Measurements from ENCODE around the gene RAB37.

RAB37 gene

DNA sequence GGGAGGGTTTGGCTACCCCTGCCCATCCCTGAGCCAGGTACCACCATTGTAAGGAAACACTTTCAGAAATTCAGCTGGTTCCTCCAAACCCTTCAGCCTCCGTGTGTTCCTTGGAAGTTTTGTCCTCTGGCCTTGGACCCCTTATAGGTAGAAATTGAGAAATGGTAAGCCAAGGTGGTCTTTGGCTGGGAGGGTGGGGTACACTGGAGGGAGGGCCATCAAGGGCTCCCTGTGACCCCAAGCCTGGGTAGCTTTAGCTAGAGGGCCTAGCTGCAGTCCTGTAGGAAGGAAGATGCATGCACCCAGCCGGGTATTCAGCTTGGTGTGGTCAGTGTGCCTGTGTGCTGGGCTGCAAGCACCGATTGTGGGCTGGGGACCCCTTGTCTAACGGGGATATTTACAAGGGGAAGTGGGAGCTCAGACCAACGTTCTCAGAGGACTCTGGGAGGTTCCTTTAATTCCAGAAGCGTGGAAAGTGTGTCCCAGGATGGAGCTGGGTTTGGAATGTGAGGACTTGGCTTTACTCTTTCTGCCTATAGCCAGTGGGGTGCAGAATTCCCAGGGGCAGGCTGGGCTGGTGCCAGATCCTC, 32.3 kb downstream of the RAB37 start:
- FAIRE-seq = no peak
- DNase-seq (ENCODE audit: insufficient read length, low spot score) = no peak
- no peak for TF ChIP-seq POLR2A (IDR thresholded peaks at IDR 0.05; ENCODE audit: low read depth, low read length)

DNA sequence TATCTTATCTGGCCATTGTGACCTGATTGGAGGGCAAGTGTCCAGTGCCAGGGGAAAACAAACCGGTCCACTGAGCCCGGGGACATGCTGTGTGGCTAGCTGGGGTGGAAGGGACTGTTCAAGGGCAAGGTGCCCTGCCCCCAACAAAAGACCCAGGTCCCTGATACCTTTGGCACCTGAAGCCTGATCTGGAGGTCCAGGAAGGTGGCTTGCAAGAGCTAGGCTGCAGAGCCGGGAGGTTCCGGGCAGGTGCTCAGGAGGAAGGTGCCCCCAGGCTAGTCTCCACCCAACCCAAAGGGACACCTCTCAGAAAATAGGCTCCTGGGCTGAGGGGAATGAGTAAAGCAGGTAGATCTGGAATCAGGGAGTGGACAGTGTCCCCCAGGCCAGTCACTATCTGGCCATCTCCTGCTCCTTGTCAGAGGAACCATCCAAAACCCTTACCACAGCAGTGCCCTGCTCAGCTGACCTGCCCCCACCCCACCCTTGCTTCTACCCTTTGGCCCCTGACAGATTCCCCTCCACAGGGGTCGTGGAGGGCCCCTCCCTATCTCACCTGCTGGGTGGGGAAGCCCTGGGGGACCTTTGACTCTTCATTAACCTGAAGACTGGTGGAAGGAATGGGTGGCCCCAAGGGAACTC, 32.9 kb downstream of the RAB37 start:
- TF ChIP-seq POLR2A (IDR thresholded peaks at IDR 0.05; ENCODE audit: low read depth, low read length) = no peak
- FAIRE-seq (no peak), DNase-seq (ENCODE audit: insufficient read length, low spot score) (no peak)

DNA sequence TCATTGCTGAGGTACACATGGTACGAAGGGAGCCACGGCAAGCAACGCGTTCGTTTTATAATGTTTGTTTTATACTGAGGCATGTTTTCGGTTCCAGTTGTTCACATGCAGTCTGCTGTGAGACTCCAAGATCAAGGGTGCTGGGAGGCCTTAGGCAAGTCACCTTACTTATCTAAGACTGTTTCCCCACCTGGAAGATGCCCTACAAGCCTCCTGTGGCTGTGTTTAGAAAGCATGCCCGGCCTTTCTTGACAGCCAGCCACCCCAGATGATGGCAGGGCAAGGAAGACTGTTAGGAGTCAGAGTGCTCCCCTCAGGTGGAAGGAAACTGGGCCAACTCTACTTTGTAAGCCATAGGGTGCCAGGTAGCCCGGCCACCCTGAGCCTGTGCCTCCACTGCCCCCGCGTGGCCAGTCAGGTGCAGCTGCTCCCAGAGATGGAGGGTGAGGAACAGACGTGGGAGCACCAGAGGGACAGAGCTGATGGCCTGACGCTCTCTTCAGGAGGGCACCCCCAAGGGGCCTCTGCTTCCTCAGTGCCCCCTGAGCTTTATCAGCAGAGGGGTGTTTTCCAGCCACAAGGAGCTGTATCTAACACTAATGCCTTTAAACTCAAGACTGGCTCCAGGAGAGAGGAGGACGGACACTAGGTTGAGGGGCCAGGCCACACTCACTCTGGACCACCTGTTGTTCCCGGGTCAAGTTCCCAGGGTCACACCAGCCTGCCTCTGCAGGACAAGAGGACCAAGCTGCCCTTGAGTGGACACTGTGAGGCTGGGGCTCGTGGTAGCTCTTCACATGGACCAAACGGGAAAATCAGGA, 33.7 kb downstream of the RAB37 start:
- FAIRE-seq (no peak), DNase-seq (ENCODE audit: insufficient read length, low spot score) (no peak)
- no peak for TF ChIP-seq POLR2A (IDR thresholded peaks at IDR 0.05; ENCODE audit: low read depth, low read length)

DNA sequence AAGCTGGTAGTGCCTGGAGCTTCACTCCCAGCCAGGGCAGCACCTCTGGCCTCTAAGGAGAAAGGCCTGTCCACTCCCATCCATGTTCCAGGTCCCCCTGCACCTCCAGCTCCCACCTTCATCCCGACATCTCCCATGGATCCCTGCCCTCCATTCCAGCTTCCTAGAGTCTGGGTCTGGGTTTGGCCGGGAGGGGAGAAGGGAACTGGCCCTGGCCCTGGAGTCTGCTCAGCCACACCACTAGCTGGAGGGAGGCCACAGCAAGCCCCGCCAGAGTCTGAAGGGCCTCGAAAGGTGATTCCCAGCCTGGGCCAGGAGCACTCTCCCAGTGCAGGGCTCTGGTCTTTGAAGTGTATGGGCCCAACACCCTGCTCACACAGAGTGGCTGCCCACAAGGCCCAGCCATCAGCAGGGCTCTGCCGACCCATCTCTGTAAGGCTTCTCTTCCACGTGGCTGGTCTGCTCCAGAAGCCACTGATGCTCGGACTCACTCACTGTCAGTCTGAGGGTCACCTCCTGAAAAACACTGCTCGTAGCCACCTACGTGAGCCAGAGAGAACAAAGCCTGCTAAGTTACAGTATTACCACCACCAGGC, 34.4 kb downstream of the RAB37 start:
- FAIRE-seq (no peak), DNase-seq (ENCODE audit: insufficient read length, low spot score) (no peak)
- TF ChIP-seq POLR2A (IDR thresholded peaks at IDR 0.05; ENCODE audit: low read depth, low read length) = no peak

DNA sequence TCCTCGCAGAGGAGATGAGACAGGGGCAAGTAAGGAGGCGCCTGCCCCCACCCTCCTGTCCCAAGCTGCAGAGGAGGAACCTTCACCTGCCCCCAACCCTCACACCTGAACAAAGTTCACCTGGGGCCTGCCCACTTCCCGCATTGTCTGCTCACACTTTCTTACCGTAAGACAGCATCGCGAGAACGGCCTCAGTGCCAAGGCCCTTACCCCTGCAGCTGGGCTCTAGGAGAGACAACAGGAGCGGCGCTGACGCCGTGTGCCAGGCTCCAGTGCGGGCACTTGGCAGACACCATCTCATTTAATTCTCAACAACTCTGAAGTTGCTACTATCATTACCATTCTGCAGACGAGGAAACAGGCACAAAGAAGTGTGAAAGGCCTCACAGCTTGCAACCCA, 35.0 kb downstream of the RAB37 start:
- no peak for TF ChIP-seq POLR2A (IDR thresholded peaks at IDR 0.05; ENCODE audit: low read depth, low read length)
- no peak for DNase-seq (ENCODE audit: insufficient read length, low spot score)
- no peak for FAIRE-seq

DNA sequence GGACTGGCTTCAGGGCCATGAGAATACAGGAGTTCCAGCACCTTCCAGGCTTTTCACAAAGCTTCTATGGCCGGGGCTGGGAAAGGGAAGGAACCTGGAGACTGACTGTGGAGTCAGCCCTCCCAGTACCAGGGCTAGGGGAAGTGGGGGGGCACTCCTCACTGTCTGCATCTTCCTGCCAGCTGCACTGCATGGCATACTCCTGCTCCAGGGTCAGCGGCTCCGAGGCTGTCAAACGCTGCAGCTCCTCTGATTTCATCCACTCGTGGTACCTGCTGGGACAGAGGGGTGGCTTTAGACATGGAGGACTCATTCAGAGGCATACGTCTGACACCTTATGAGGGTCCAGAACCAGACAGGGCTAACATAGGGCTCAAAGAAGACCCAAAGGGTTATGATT, 36.4 kb downstream of the RAB37 start:
- TF ChIP-seq POLR2A (IDR thresholded peaks at IDR 0.05; ENCODE audit: low read depth, low read length) = no peak
- FAIRE-seq = no peak
- no peak for DNase-seq (ENCODE audit: insufficient read length, low spot score)

DNA sequence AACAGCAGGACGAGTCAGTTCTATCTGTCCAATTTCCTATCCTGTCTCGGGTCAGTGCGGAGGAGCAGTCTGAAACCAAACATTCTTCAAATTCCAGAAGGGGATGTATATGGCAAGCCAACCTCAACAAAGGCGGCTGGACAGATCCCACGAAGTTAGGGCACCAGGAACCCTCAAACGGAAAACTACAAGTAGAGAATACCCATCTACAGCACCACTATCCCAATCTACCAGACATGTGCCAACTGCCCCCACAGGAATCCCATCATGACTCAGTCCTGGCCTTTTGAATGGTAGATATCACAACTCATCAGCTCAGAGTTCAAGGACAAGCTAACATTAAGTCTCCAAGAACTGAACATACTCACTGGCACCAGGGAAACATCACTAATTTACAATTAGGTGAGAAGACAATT, 36.8 kb downstream of the RAB37 start:
- FAIRE-seq (no peak), DNase-seq (ENCODE audit: insufficient read length, low spot score) (no peak)
- no peak for TF ChIP-seq POLR2A (IDR thresholded peaks at IDR 0.05; ENCODE audit: low read depth, low read length)

DNA sequence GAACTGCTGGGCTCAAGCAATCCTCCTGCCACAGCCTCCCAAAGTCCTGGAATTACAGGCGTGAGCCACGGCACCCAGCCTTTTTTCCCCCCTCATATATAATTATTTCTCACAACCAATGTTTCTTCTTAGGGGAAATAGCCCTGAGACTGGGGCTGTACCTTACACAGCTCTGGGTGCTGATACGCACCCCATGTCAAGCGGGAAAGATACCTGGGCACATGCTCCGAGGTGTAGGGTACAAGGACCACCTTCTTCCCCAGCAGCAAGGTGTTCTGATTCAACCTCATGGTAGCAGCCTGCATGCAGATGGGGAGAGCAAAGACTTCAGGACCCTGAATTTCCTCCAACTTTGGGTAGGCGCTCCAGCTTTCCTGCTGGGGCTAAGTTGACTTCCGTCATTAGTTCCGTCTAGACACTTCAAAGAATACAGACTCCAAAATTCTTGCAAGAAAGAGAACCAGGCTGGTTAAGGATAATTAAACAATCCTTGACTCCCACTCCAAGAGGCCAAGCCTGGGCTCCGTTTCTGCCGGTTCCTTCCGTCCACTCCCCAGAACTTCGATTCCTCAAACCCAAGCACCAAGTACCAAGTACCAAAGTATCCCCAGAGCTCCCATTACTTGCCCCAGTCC, 38.5 kb downstream of the RAB37 start:
- FAIRE-seq = no peak
- no peak for DNase-seq (ENCODE audit: insufficient read length, low spot score)

DNA sequence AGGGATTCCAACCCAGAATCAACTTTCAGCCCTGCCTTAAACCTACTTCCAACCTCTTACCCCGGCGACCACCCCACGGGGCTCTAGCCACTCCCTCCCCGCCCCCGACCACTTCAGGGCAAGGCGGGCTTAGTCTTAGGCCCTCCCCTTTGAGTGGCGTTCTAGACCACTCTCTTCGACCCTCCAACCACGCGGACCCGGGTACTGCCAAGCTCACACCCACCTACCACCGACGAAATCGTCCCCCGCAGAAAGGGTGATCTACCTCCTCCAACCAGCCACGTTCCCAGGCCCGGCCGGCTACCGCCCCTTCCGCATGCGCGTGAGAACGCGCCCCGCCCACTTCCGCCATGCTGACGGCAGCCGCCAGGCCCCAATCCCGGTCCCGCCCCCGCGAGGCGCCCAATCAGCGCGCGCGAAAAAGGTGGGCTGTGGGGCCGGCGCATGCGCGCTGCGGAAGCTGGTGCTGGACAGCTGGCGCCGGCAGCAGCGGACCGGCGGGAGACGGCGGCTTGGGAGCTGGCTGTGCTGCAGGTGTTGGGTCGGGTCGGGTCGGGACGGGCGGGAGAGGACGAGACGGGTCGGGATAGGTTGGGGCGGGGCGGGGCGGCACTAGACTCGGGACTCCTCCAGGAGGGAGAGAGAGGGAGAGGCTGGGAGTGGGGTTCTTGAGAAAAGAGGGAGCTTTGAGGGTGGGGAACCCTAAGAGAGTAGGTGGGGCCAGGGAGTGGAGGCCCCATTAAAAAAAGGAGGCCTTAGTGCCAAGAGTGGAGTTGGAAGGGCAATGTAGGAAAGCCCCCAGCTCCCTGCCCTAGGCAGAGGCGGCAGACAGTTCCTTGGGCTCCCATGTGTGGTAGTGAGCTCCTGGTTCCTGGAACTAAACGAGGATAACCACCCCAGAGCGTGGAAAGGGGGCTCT, 39.2 kb downstream of the RAB37 start, which contains the start of gene NAT9:
Gene NAT9 (minus strand): TSS at position 302 of the 919 bp plus-strand sequence. CDS start 647 bp downstream, outside the sequence.
- FAIRE-seq (no peak), DNase-seq (ENCODE audit: insufficient read length, low spot score) (peak; percentile 99)
- peak; percentile 87 for TF ChIP-seq POLR2A (IDR thresholded peaks at IDR 0.05; ENCODE audit: low read depth, low read length)

More for the DNA sequence above, 38.5 kb downstream of the RAB37 start:
- no peak for TF ChIP-seq POLR2A (IDR thresholded peaks at IDR 0.05; ENCODE audit: low read depth, low read length)

DNA sequence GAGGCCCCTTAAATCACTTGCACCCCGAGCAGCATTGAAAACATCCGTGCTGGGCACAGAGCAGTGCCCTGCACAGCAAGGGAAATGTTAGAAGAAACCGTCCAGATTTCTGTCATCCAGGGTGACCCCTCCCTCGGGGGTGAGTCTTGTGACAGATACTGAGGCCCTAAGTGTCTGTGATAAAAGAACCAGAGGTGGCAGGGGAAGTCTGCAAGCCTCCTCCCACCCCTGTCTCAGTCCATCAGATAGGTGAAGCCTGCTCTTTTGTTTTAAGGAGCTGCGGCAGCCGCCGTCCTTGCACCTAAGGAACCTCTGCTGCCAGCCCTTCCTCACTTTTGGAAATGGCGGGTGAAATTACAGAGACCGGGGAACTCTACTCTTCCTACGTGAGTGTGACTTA, 39.9 kb downstream of the RAB37 start:
- FAIRE-seq = no peak
- no peak for TF ChIP-seq POLR2A (IDR thresholded peaks at IDR 0.05; ENCODE audit: low read depth, low read length)

DNA sequence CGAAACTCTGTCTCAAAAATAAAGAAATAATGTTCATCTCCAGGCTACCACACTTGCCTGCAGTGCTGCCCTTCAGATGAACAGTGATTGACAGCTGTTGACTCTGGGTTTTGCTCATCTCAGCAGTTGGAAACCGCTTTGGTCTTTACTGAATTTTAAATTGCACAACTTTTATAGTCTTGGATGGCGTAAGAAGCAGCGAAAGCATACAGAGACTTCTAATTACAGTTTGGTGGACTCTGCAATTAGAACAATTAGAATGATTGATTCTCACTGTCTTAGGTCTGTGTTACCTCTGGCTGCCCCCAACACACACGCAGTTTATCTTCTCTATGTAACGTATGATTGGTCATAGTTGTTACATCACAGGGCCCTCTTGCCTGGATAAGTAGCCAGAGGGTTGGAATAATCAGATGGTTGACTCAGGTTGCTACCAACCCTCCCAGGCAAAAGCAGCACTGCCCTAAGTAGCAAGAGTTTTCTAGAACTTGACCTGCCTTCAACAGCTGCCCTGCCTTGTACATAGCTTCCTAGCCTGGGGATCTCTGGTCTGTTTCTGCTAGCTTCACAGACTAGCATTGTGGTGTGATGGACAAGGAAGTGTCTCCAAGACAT, 41.0 kb downstream of the RAB37 start:
- FAIRE-seq (no peak), DNase-seq (ENCODE audit: insufficient read length, low spot score) (no peak)
- no peak for TF ChIP-seq POLR2A (IDR thresholded peaks at IDR 0.05; ENCODE audit: low read depth, low read length)

More for the DNA sequence above, 39.9 kb downstream of the RAB37 start:
- no peak for DNase-seq (ENCODE audit: insufficient read length, low spot score)

DNA sequence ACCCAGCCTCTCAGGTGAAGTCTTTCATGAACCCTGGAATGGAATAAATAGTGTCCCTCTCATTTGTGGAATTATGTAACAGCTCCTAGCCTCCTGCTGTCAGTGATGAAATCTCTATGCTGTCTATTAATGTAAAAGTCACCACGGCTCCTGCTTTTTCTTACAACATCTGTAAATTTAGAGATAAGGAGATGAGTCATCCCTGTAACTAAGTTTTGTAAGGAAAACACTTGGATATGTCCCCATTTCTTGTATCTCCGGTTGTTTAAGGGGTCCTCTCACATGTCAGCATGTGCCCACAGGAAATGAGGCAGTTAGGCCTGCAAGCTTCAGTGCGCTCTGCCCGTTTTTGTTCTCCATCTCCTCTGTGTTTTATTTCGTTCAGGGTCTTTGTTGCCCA, 41.9 kb downstream of the RAB37 start:
- DNase-seq (ENCODE audit: insufficient read length, low spot score) (no peak), FAIRE-seq (no peak)
- no peak for TF ChIP-seq POLR2A (IDR thresholded peaks at IDR 0.05; ENCODE audit: low read depth, low read length)

Data from H54 (cell line).